Psoas muscle (tissue), 8 donors: ENCODE measurements around the gene GSE1. TPM values are rescaled to one million over a fixed set of nuclear protein-coding genes. Genes with fewer than 3 reads are reported as not detected.

Experiments used
- ATAC-seq, 4 donors: fragments of 200-7000 bp; cut with Tn5 transposase; one replicate each; pipeline ENCODE4 v1.9.1; 2020; ENCODE audit warnings: moderate library complexity in 3 of 4, mild to moderate bottlenecking in 2 of 4
- DNase-seq, 2 donors: peaks; one replicate each; pipeline ENCODE4 v3.0.0-alpha.2; 2020
- H3K27ac ChIP-seq: fragments of 200-600 bp; one replicate; pipeline ENCODE4 v1.8.0; 2022
- H3K27me3 ChIP-seq, 3 donors: fragments of 200-600 bp in 1 of 3; one replicate each; pipeline versions ENCODE4 v1.6.1 to v1.8.0; 2013 to 2022; ENCODE audit warnings: low read length in 2 of 3, mild to moderate bottlenecking in 2 of 3, moderate library complexity in 1 of 3; ENCODE audit not compliant: insufficient read depth in 3 of 3
- H3K36me3 ChIP-seq, 2 donors: fragments of 200-600 bp in 1 of 2; one replicate each; pipeline versions ENCODE4 v1.6.1 to v1.8.0; 2013 to 2022; ENCODE audit warnings: low read depth in 1 of 2, mild to moderate bottlenecking in 1 of 2, moderate library complexity in 1 of 2; ENCODE audit not compliant: insufficient read depth in 1 of 2
- H3K4me1 ChIP-seq: fragments of 200-600 bp; one replicate; pipeline ENCODE4 v1.8.0; 2022
- H3K4me3 ChIP-seq: fragments of 200-600 bp; one replicate; pipeline ENCODE4 v1.8.0; 2022; ENCODE audit warnings: mild to moderate bottlenecking
- H3K9me3 ChIP-seq: fragments of 200-600 bp; one replicate; pipeline ENCODE4 v1.8.0; 2022
- CTCF ChIP-seq: fragments of 200-600 bp; IDR thresholded peaks from one replicate; pipeline ENCODE4 v1.8.0; 2022; ENCODE audit warnings: antibody characterized with exemption
- WGBS, 3 donors: extraction: QIAGEN DNeasy Blood & Tissue Kit; methylation state at CpG; one replicate each; pipeline versions ENCODE4 v1.1.6 to v1.1.7; 2013; 5-methylcytosine and 5-hydroxymethylcytosine counted together
- intact Hi-C, 2 donors: fragments of 100-400 bp; cut with DNase I; formaldehyde crosslinking; loops; one replicate each; pipeline versions ENCODE4 v1.11.0 to v1.14.2; 2022
- polyA plus RNA-seq, 3 donors: library from polyadenylated mRNA; stranded (reverse); fragments of 200-250 nt; gene quantifications; one replicate each; pipeline ENCODE4 v1.2.3, GENCODE V29; 2013
- total RNA-seq, 4 donors: library from RNA; stranded (reverse); fragmentation: NEBNext Ultra II Directional in 2 of 4; extraction: Animal tissue kit (Norgen Biotek cat#: 25700) in 2 of 4; gene quantifications; one replicate each; pipeline versions ENCODE4 v1.2.1 to v1.2.4, GENCODE V29; 2021 to 2023
- donor health status: healthy with polysubstance abuse.
- donor health status: DM: no; HTN: no; CAD: no; lungs with moderate emphysema.
- donor health status: Bipolar disorder and iron deficiency.
- donor health status: healthy.
- donor health status: DM: yes; HTN: yes; CAD: no.
- donor health status: DM: no; HTN: no; CAD: no.
- donor health status: DM: no; HTN: no; CAD: no.
- donor health status: DM: yes; HTN: yes; CAD: no.

The GSE1 gene
- total and polyA plus RNA-seq, 7 donors = 10.8 to 90.5 (median 47.0) TPM

GRCh38 chr16:85631802-85632393 is 18.8 kb downstream of the GSE1 start:
- no peak for TF ChIP-seq CTCF
- Histone ChIP-seq H3K9me3 (no peaks in the 10 kb centered on the region), H3K27ac (no peak overlapping the region), H3K4me1 (peaks cover 45% of the 10 kb centered on the region), H3K27me3 (no peaks in the 10 kb centered on the region), H3K4me3 (no peak overlapping the region), H3K36me3 (peaks cover 0 to 7% of the 10 kb centered on the region in 2 donors)
- intact Hi-C loops = no loop called here
- DNase-seq = no peak
- WGBS, 3 donors = 66 to 89% (median 77%) methylated on average over 26 to 27 of the region's 27 CpGs
- ATAC-seq = no peak

- 90 to 95% (median 94%) methylated on average over 29 to 35 of the region's 35 CpGs for WGBS, 3 donors
- intact Hi-C loops = no loop called here
- Histone ChIP-seq H3K4me3 (no peak overlapping the region), H3K36me3 (peaks cover 0 to 7% of the 10 kb centered on the region in 2 donors), H3K27ac (no peak overlapping the region), H3K9me3 (no peaks in the 10 kb centered on the region), H3K27me3 (no peaks in the 10 kb centered on the region), H3K4me1 (peaks cover 44% of the 10 kb centered on the region)
- DNase-seq (no peak), ATAC-seq (no peak)
- no peak for TF ChIP-seq CTCF
Measured at GRCh38 chr16:85632709-85633437, 19.8 kb downstream of the GSE1 start.

- WGBS, 3 donors = 96 to 97% (median 96%) methylated on average over 15 of the region's 15 CpGs
- intact Hi-C loops = no loop called here
- TF ChIP-seq CTCF = no peak
- DNase-seq = no peak
- H3K36me3 ChIP-seq = peaks cover 0 to 7% of the 10 kb centered on the region in 2 donors
- no peak overlapping the region for H3K4me3 ChIP-seq
- H3K27ac ChIP-seq = no peak overlapping the region
- H3K27me3 ChIP-seq = no peaks in the 10 kb centered on the region
- peaks cover 44% of the 10 kb centered on the region for H3K4me1 ChIP-seq
- H3K9me3 ChIP-seq = no peaks in the 10 kb centered on the region
- no peak for ATAC-seq
Measured at GRCh38 chr16:85633438-85633743, 20.3 kb downstream of the GSE1 start.

GRCh38 chr16:85633888-85634287 is 20.8 kb downstream of the GSE1 start:
- no peak for TF ChIP-seq CTCF
- H3K9me3 ChIP-seq = no peaks in the 10 kb centered on the region
- no peak overlapping the region for H3K27ac ChIP-seq
- H3K27me3 ChIP-seq = no peaks in the 10 kb centered on the region
- 95 to 96% (median 96%) methylated on average over 30 to 35 of the region's 35 CpGs for WGBS, 3 donors
- peaks cover 42% of the 10 kb centered on the region for H3K4me1 ChIP-seq
- peaks cover 0 to 7% of the 10 kb centered on the region in 2 donors for H3K36me3 ChIP-seq
- DNase-seq = no peak
- ATAC-seq = no peak
- no peak overlapping the region for H3K4me3 ChIP-seq
- intact Hi-C loops = no loop called here
